HG03025 (cell line): ENCODE measurements around the gene MROH8.
"Not testable (repeated sequence)": the region's sequence is repeated elsewhere in the genome, so short reads cannot be mapped to it uniquely, and the experiment has no call there.

Experiments
- ATAC-seq: cut with Tn5 transposase; IDR thresholded peaks from one replicate; pipeline ENCODE4 v1.9.1; 2021; ENCODE audit warnings: mild to moderate bottlenecking, moderate library complexity; ENCODE audit not compliant: unreplicated experiment, low FRiP score

Gene MROH8

GRCh38 chr20:37096415-37097041 is 82.8 kb downstream of the MROH8 start:
- no peak for ATAC-seq

- peak; percentile 67 for ATAC-seq
These were observed 83.5 kb downstream of the MROH8 start, which contains the start of gene RBL1 for GRCh38 chr20:37095599-37096414. TSS of gene RBL1 (minus strand) at chr20:37095997. CDS start at chr20:37095928, 69 bp downstream.

GRCh38 chr20:37095108-37095598 is 84.2 kb downstream of the MROH8 start:
- ATAC-seq = peak; percentile 29

GRCh38 chr20:37090407-37090806 is 88.9 kb downstream of the MROH8 start:
- ATAC-seq = no peak

- no peak for ATAC-seq
These were observed 97.5 kb downstream of the MROH8 start for GRCh38 chr20:37081717-37082289.

- ATAC-seq = no peak
These were observed 102.3 kb downstream of the MROH8 start for GRCh38 chr20:37077009-37077408.

- no peak for ATAC-seq
These were observed 103.2 kb downstream of the MROH8 start for GRCh38 chr20:37075932-37076685.

- no peak for ATAC-seq
These were observed 106.8 kb downstream of the MROH8 start for GRCh38 chr20:37072293-37073196.

GRCh38 chr20:37071481-37071911 is 107.9 kb downstream of the MROH8 start:
- no peak for ATAC-seq

- not testable (repeated sequence) for ATAC-seq
These were observed 109.8 kb downstream of the MROH8 start for GRCh38 chr20:37069563-37069962.

- ATAC-seq = no peak
These were observed 113.2 kb downstream of the MROH8 start for GRCh38 chr20:37066168-37066567.

GRCh38 chr20:37055276-37055675 is 124.1 kb downstream of the MROH8 start:
- ATAC-seq = no peak

- no peak for ATAC-seq
These were observed 126.0 kb downstream of the MROH8 start for GRCh38 chr20:37053230-37053950.
